GM13977 (cell line): Measurements from ENCODE around the gene FRMD4A.

Source experiments
- DNase-seq: peaks from one replicate; pipeline ENCODE4 v3.0.0; 2012; ENCODE audit warnings: low spot score
- CTCF ChIP-seq: IDR thresholded peaks from 2 replicates; pipeline ENCODE4 v1.5.1; 2012; ENCODE audit warnings: mild to moderate bottlenecking, control low read depth; ENCODE audit not compliant: insufficient read depth; ENCODE audit errors: extremely low read depth, missing control alignments
- in situ Hi-C: fragments of 300-500 bp; cut with MboI; formaldehyde crosslinking; loops from one replicate; pipeline ENCODE4 v1.12.0; 2022; ENCODE audit warnings: low sequenced_read_pairs, low pct_unique_long_range_greater_than_20kb, mixed read lengths, inconsistent platforms; ENCODE audit not compliant: unreplicated experiment

Gene FRMD4A

GRCh38 chr10:14360515-14360914 lies 29.8 kb upstream of the FRMD4A start:
- TF ChIP-seq CTCF = no peak
- no peak for DNase-seq
- in situ Hi-C loops = no loop called here

GRCh38 chr10:14358886-14359573 lies 28.3 kb upstream of the FRMD4A start:
- in situ Hi-C loops = no loop called here
- DNase-seq = no peak

GRCh38 chr10:14356921-14357320 lies 26.2 kb upstream of the FRMD4A start:
- no peak for DNase-seq
- no peak for TF ChIP-seq CTCF
- in situ Hi-C loops = no loop called here

More at GRCh38 chr10:14358886-14359573, 28.3 kb upstream of the FRMD4A start:
- TF ChIP-seq CTCF = no peak

- in situ Hi-C loops = no loop called here
- DNase-seq = no peak
- no peak for TF ChIP-seq CTCF
Measured at GRCh38 chr10:14355750-14356149, 25.0 kb upstream of the FRMD4A start.

- in situ Hi-C loops = no loop called here
- no peak for TF ChIP-seq CTCF
- no peak for DNase-seq
Measured at GRCh38 chr10:14353291-14353913, 22.7 kb upstream of the FRMD4A start.

GRCh38 chr10:14350006-14350405 lies 19.3 kb upstream of the FRMD4A start:
- no peak for TF ChIP-seq CTCF
- DNase-seq = no peak
- in situ Hi-C loops = no loop called here

GRCh38 chr10:14349081-14349480 lies 18.4 kb upstream of the FRMD4A start:
- TF ChIP-seq CTCF = no peak
- in situ Hi-C loops = no loop called here
- no peak for DNase-seq
